HCT116 (cell line): Measurements from ENCODE around the gene CHCHD3.

Source experiments
- CBX3 ChIP-seq: IDR thresholded peaks from 2 replicates; pipeline ENCODE4 v1.6.1; 2012; ENCODE audit warnings: low read depth
- EGR1 ChIP-seq: IDR thresholded peaks from 2 replicates; pipeline ENCODE4 v1.6.1; 2012; ENCODE audit warnings: low read depth
- JUND ChIP-seq: IDR thresholded peaks from 2 replicates; pipeline ENCODE4 v1.6.1; 2012
- POLR2A ChIP-seq: IDR thresholded peaks from 2 replicates; pipeline ENCODE4 v1.7.0; 2011; ENCODE audit warnings: borderline replicate concordance; ENCODE audit not compliant: insufficient read depth, insufficient read length; ENCODE audit errors: extremely low read depth
- SIN3A ChIP-seq: IDR thresholded peaks from 2 replicates; pipeline ENCODE4 v1.6.1; 2012; ENCODE audit warnings: low read depth
- YY1 ChIP-seq: IDR thresholded peaks from 2 replicates; pipeline ENCODE4 v1.6.1; 2011; ENCODE audit warnings: low read length, low read depth, moderate library complexity, mild to moderate bottlenecking; ENCODE audit not compliant: insufficient replicate concordance; ENCODE audit errors: extremely low read depth
- ZNF274 ChIP-seq: fragments of 200-500 bp; sonication (Bioruptor generic); IDR thresholded peaks from 2 replicates; pipeline ENCODE4 v1.6.1; 2014; ENCODE audit warnings: mild to moderate bottlenecking, low read depth, low read length, inconsistent platforms
- TF ChIP-seq, protein P1 (sequence below): IDR thresholded peaks from 2 replicates; pipeline ENCODE4 v1.6.1; 2012; ENCODE audit warnings: low read depth
- TF ChIP-seq, protein P2 (sequence below), 3 experiments: fragments of 200-600 bp in 1 of 3; sonication (generic) in 1 of 3; IDR thresholded peaks in 2 of 3; conservative IDR thresholded peaks in 1 of 3; 2 replicates each; pipeline ENCODE4 v1.5.1; 2012 to 2017; ENCODE audit warnings: low read depth in 2 of 3, low read length in 2 of 3, antibody characterized with exemption in 1 of 3, borderline replicate concordance in 1 of 3, control low read depth in 1 of 3, mild to moderate bottlenecking in 1 of 3, mixed read lengths in 1 of 3, mixed run types in 1 of 3, moderate library complexity in 1 of 3; ENCODE audit not compliant: insufficient read depth in 1 of 3
- TF ChIP-seq, protein P3 (sequence below): IDR thresholded peaks from 2 replicates; pipeline ENCODE4 v1.6.1; 2012

DNA sequence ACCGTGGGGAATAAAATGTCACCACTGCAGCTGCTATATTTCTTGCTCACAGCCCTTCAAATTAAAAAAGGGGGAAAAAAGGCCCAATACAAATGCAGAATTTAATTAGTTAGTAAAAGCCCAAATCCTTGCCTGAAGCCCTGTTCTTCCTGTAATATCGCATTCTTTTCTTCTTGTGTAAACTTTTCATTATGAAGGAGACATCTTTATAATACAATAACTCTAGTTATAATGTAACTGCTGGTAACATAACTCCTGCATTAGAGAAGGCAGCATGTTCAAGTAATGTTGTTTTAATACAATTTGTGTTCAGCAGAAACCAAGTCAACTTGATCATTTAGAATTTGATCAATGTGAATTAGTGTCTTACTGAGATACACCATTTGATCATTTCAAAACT is 250.9 kb downstream of the CHCHD3 start:
- TF ChIP-seq POLR2A (no peak), JUND (no peak), SIN3A (no peak), YY1 (no peak), EGR1 (no peak), CBX3 (no peak), ZNF274 (no peak)
- TF ChIP-seq, protein P1, sequence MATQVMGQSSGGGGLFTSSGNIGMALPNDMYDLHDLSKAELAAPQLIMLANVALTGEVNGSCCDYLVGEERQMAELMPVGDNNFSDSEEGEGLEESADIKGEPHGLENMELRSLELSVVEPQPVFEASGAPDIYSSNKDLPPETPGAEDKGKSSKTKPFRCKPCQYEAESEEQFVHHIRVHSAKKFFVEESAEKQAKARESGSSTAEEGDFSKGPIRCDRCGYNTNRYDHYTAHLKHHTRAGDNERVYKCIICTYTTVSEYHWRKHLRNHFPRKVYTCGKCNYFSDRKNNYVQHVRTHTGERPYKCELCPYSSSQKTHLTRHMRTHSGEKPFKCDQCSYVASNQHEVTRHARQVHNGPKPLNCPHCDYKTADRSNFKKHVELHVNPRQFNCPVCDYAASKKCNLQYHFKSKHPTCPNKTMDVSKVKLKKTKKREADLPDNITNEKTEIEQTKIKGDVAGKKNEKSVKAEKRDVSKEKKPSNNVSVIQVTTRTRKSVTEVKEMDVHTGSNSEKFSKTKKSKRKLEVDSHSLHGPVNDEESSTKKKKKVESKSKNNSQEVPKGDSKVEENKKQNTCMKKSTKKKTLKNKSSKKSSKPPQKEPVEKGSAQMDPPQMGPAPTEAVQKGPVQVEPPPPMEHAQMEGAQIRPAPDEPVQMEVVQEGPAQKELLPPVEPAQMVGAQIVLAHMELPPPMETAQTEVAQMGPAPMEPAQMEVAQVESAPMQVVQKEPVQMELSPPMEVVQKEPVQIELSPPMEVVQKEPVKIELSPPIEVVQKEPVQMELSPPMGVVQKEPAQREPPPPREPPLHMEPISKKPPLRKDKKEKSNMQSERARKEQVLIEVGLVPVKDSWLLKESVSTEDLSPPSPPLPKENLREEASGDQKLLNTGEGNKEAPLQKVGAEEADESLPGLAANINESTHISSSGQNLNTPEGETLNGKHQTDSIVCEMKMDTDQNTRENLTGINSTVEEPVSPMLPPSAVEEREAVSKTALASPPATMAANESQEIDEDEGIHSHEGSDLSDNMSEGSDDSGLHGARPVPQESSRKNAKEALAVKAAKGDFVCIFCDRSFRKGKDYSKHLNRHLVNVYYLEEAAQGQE = no peak
- TF ChIP-seq, protein P2, sequence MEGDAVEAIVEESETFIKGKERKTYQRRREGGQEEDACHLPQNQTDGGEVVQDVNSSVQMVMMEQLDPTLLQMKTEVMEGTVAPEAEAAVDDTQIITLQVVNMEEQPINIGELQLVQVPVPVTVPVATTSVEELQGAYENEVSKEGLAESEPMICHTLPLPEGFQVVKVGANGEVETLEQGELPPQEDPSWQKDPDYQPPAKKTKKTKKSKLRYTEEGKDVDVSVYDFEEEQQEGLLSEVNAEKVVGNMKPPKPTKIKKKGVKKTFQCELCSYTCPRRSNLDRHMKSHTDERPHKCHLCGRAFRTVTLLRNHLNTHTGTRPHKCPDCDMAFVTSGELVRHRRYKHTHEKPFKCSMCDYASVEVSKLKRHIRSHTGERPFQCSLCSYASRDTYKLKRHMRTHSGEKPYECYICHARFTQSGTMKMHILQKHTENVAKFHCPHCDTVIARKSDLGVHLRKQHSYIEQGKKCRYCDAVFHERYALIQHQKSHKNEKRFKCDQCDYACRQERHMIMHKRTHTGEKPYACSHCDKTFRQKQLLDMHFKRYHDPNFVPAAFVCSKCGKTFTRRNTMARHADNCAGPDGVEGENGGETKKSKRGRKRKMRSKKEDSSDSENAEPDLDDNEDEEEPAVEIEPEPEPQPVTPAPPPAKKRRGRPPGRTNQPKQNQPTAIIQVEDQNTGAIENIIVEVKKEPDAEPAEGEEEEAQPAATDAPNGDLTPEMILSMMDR (IDR thresholded peaks at IDR 0.05 in 2 of 3, conservative IDR thresholded peaks at IDR 0.05 in 1 of 3; ENCODE audit: borderline replicate concordance in 1 of 3, insufficient read depth in 1 of 3, low read depth in 2 of 3, low read length in 2 of 3) = no peak
- TF ChIP-seq, protein P3, sequence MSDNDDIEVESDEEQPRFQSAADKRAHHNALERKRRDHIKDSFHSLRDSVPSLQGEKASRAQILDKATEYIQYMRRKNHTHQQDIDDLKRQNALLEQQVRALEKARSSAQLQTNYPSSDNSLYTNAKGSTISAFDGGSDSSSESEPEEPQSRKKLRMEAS = no peak
